ENCODE results near the gene ABCD1. TPM values are rescaled to one million over a fixed set of nuclear protein-coding genes. Genes with fewer than 3 reads are reported as not detected.

The ABCD1 gene
- total RNA-seq, 1 experiment from 2014 or later, result 86.6 TPM

DNA sequence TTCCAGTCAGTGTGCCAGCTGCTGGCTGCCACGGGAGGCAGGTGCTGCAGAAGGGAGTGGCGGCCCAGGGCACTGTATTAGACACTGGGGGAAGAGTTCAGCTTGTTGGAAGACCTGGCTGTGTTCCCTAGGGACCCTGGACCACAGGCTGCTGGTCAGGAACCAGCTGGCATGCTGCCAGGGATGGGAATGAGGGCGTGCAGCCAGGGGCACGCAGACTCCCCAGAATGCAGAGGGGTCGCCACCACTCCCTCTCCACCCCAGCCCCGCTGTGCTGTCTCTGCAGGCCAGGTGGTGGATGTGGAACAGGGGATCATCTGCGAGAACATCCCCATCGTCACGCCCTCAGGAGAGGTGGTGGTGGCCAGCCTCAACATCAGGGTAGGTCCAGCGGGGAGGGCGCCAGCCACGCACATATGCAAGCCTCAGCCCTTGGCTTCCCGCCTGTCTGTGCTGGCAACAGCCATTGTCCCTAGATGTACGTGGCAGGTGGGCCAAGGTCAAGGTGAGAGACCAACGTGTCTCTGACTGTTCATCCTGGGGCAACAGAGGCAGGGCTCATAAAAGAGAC is 12.3 kb downstream of the ABCD1 start:
- no TSS peak for BruUV-seq (replicated peaks)
- ChIA-PET POLR2A (no interaction called here), CTCF (no interaction called here)
- intact Hi-C loops (cut with micrococcal nuclease; ENCODE audit: unreplicated experiment) (no loop called here), in situ Hi-C loops (cut with HindIII; ENCODE audit: low pct_unique_long_range_greater_than_20kb, low sequenced_read_pairs) (no loop called here)
- H3K9me3 ChIP-seq (ENCODE audit: control insufficient read depth, insufficient read depth, low read depth, low read length), result no peaks in the 10 kb centered on the region
- TF ChIP-seq SIN3A (IDR thresholded peaks at IDR 0.05; ENCODE audit: borderline replicate concordance, insufficient read depth, low read depth, low read length) (no peak), POLR2AphosphoS5 (IDR thresholded peaks at IDR 0.05; ENCODE audit: low read depth, low read length) (no peak), TCF7L2 (IDR thresholded peaks at IDR 0.05; ENCODE audit: low read depth, low read length) (no peak), REST (IDR thresholded peaks at IDR 0.05; ENCODE audit: insufficient read depth in 1 of 2, low read depth in 2 of 2, low read length in 1 of 2) (no peak)
- TF ChIP-seq, protein P1, sequence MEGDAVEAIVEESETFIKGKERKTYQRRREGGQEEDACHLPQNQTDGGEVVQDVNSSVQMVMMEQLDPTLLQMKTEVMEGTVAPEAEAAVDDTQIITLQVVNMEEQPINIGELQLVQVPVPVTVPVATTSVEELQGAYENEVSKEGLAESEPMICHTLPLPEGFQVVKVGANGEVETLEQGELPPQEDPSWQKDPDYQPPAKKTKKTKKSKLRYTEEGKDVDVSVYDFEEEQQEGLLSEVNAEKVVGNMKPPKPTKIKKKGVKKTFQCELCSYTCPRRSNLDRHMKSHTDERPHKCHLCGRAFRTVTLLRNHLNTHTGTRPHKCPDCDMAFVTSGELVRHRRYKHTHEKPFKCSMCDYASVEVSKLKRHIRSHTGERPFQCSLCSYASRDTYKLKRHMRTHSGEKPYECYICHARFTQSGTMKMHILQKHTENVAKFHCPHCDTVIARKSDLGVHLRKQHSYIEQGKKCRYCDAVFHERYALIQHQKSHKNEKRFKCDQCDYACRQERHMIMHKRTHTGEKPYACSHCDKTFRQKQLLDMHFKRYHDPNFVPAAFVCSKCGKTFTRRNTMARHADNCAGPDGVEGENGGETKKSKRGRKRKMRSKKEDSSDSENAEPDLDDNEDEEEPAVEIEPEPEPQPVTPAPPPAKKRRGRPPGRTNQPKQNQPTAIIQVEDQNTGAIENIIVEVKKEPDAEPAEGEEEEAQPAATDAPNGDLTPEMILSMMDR (IDR thresholded peaks at IDR 0.05), result no peak
- no peaks in the 10 kb centered on the region for H3K27me3 ChIP-seq (ENCODE audit: control insufficient read depth, insufficient read depth, low read length)
- H3K27ac ChIP-seq (ENCODE audit: low read length), result no peak overlapping the region
- ATAC-seq (no peak), DNase-seq (ENCODE audit: low read depth, low spot score) (no peak)
- H3K36me3 ChIP-seq (ENCODE audit: control insufficient read depth, insufficient read depth, low read length), result no peaks in the 10 kb centered on the region
- H3K4me3 ChIP-seq (ENCODE audit: low read depth in 2 of 2, low read length in 2 of 2), result no peak overlapping the region
- no peaks in the 10 kb centered on the region for H3K4me1 ChIP-seq (ENCODE audit: control insufficient read depth, insufficient read depth, low read length)

GRCh38 chrX:153738056-153738605 is 13.5 kb downstream of the ABCD1 start:
- ATAC-seq (no peak), DNase-seq (ENCODE audit: low read depth, low spot score) (no peak)
- BruUV-seq (replicated peaks), result no TSS peak
- ChIA-PET CTCF (no interaction called here), POLR2A (no interaction called here)
- intact Hi-C loops (cut with micrococcal nuclease; ENCODE audit: unreplicated experiment) (no loop called here), in situ Hi-C loops (cut with HindIII; ENCODE audit: low pct_unique_long_range_greater_than_20kb, low sequenced_read_pairs) (no loop called here)
- TF ChIP-seq POLR2AphosphoS5 (IDR thresholded peaks at IDR 0.05; ENCODE audit: low read depth, low read length) (no peak), TCF7L2 (IDR thresholded peaks at IDR 0.05; ENCODE audit: low read depth, low read length) (no peak), REST (IDR thresholded peaks at IDR 0.05; ENCODE audit: insufficient read depth in 1 of 2, low read depth in 2 of 2, low read length in 1 of 2) (no peak), SIN3A (IDR thresholded peaks at IDR 0.05; ENCODE audit: borderline replicate concordance, insufficient read depth, low read depth, low read length) (no peak)
- TF ChIP-seq, protein P1 (IDR thresholded peaks at IDR 0.05), result no peak
- no peak overlapping the region for H3K4me3 ChIP-seq (ENCODE audit: low read depth in 2 of 2, low read length in 2 of 2)
- no peaks in the 10 kb centered on the region for H3K9me3 ChIP-seq (ENCODE audit: control insufficient read depth, insufficient read depth, low read depth, low read length)
- H3K36me3 ChIP-seq (ENCODE audit: control insufficient read depth, insufficient read depth, low read length), result no peaks in the 10 kb centered on the region
- H3K27me3 ChIP-seq (ENCODE audit: control insufficient read depth, insufficient read depth, low read length), result no peaks in the 10 kb centered on the region
- H3K27ac ChIP-seq (ENCODE audit: low read length), result no peak overlapping the region
- no peaks in the 10 kb centered on the region for H3K4me1 ChIP-seq (ENCODE audit: control insufficient read depth, insufficient read depth, low read length)

Measured in Panc1 (cell line).